Activated T-helper 2 cell treated with anti-CD3 and anti-CD28 coated beads, Interferon-gamma antibody, Interleukin-2, Interleukin-4, amounts not matched to agents 10 μg/mL and 5 μg/mL and 100 μg/mL, durations not matched to agents 14 hours and 24 hours and 36 hours (primary cell): ENCODE measurements around the gene MTFP1. TPM values are rescaled to one million over a fixed set of nuclear protein-coding genes. Genes with fewer than 3 reads are reported as not detected.

ENCODE experiments used
- DNase-seq: peaks from one replicate; pipeline ENCODE4 v3.0.0; 2021; ENCODE audit warnings: low spot score
- H3K27ac Mint-ChIP-seq: one replicate; pipeline ENCODE4 v1.8.0; 2021; ENCODE audit warnings: mixed read lengths
- H3K27me3 Mint-ChIP-seq: one replicate; pipeline ENCODE4 v1.8.0; 2021; ENCODE audit warnings: low read depth, mixed read lengths
- H3K36me3 Mint-ChIP-seq: one replicate; pipeline ENCODE4 v1.8.0; 2021; ENCODE audit warnings: low read depth, mixed read lengths
- H3K4me1 Mint-ChIP-seq: one replicate; pipeline ENCODE4 v1.8.0; 2021; ENCODE audit warnings: low read depth, mixed read lengths
- H3K4me3 Mint-ChIP-seq: one replicate; pipeline ENCODE4 v1.8.0; 2021; ENCODE audit warnings: low read depth, mild to moderate bottlenecking, moderate library complexity, mixed read lengths
- H3K9me3 Mint-ChIP-seq: one replicate; pipeline ENCODE4 v1.8.0; 2021; ENCODE audit warnings: mixed read lengths
- intact Hi-C: fragments of 100-400 bp; cut with micrococcal nuclease; formaldehyde crosslinking; loops from one replicate; pipeline ENCODE4 v1.15.1; 2023
- total RNA-seq: library from RNA; stranded (reverse); gene quantifications from 2 replicates; pipeline ENCODE4 v1.2.3, GENCODE V29; 2022

MTFP1 gene
- total RNA-seq, 1 donor from 2014 or later: 72.2 TPM

DNA sequence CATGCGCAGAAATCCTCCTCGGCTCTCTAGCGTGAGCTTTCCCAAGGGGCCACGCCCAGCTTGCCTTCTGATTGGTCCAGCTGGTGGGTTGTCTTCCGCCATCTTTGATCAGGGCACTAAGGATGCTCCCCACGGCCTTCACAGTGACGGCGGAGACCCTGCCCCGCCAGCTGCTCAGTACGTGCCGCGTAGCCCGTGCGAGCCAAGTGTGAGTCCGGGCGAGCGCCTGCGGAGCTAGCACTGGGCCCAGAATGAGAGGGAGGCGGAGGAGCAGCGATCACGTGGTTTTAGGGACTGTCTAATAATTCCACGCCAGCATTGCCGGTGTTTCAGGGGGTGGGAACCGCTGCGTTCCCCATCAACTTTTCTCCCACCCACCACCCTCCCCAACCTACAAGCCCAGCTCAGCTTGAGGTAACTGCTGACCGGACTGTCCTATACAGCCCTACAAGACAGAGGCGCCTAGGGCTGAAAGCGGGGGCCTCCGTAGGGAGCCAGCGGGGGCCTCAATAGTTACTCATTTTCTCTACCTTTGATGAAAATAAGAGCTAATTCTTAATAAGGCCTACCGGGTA is 1.5 kb upstream of the MTFP1 start:
- intact Hi-C loops: loop anchor here (1.0 to 10.0 kb wide), 11 partner anchors 11 to 871 kb away; partner anchors contain the start of genes ASCC2, CASTOR1, PES1 and PIK3IP1
- Mint-ChIP-seq H3K27me3 (no peaks in the 10 kb centered on the region), H3K36me3 (peaks cover 62% of the 10 kb centered on the region), H3K4me3 (peak overlapping the region; percentile 95), H3K9me3 (no peaks in the 10 kb centered on the region), H3K4me1 (peaks cover 57% of the 10 kb centered on the region), H3K27ac (peak overlapping the region; percentile 99)
- DNase-seq: peak; percentile 98

DNA sequence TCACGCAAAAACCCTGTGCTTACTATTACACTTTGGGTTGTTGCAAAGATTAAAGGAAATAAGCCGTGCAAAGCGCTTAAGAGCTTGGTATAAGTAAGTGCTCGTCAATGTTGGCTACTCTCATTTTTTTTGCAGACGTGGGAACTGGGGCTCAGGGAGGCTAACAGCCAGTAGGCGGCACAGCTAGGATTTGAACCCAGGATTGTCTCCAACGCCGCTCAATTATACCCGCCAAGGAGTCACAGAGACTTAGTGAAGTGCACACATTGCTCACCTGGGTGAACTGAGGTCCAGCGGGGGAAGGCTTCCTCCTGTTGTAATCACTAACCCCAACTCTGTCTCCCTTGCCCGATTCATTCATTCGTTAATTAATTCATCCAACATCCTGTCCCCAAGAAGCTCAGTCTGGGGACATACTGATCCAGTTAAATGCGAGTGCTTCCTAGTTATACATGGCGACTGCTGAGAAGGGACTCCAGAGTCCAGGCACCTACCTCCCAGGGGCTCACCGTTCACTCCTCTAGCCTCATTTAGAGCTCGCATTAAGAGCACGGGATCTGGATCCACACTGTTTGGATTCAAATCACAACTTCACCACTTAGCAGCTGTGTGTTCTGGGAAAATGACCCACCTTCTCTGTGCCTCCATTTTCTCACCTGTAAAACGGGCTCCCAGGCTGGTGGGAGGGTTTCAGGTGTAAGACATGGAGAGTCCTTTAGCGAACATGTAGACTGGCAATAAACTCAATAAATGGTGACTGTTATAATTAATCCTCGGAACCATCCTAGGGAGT is 838 bp upstream of the MTFP1 start:
- H3K4me3 Mint-ChIP-seq: peak overlapping the region; percentile 95
- intact Hi-C loops: loop anchor here (1.0 to 10.0 kb wide), 11 partner anchors 11 to 870 kb away; partner anchors contain the start of genes ASCC2, CASTOR1, PES1 and PIK3IP1
- H3K27me3 Mint-ChIP-seq: no peaks in the 10 kb centered on the region
- no peaks in the 10 kb centered on the region for H3K9me3 Mint-ChIP-seq
- H3K27ac Mint-ChIP-seq: peak overlapping the region; percentile 99
- peaks cover 60% of the 10 kb centered on the region for H3K36me3 Mint-ChIP-seq
- peak; percentile 37 for DNase-seq
- H3K4me1 Mint-ChIP-seq: peaks cover 55% of the 10 kb centered on the region

DNA sequence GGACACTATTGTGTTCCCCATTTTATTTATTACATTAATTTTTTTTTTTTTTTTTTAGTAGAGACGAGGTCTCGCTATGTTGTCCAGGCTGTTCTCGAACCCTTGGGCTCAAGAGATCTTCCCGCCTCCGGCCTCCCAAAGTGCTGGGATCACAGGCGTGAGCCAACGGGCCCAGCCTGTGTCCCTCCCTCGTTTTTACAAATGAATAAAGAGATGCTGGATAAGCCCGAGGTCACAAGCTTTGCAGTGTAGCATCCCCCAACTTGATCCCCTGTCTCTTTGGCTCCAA is 297 bp upstream of the MTFP1 start:
- H3K4me3 Mint-ChIP-seq: peak overlapping the region; percentile 95
- intact Hi-C loops: loop anchor here (10.0 kb wide), 3 partner anchors 320 to 870 kb away; partner anchors contain the start of genes ASCC2 and PIK3IP1
- H3K27me3 Mint-ChIP-seq: no peaks in the 10 kb centered on the region
- DNase-seq: no peak
- H3K4me1 Mint-ChIP-seq: peaks cover 53% of the 10 kb centered on the region
- H3K27ac Mint-ChIP-seq: peak overlapping the region; percentile 93
- no peaks in the 10 kb centered on the region for H3K9me3 Mint-ChIP-seq
- peaks cover 59% of the 10 kb centered on the region for H3K36me3 Mint-ChIP-seq

DNA sequence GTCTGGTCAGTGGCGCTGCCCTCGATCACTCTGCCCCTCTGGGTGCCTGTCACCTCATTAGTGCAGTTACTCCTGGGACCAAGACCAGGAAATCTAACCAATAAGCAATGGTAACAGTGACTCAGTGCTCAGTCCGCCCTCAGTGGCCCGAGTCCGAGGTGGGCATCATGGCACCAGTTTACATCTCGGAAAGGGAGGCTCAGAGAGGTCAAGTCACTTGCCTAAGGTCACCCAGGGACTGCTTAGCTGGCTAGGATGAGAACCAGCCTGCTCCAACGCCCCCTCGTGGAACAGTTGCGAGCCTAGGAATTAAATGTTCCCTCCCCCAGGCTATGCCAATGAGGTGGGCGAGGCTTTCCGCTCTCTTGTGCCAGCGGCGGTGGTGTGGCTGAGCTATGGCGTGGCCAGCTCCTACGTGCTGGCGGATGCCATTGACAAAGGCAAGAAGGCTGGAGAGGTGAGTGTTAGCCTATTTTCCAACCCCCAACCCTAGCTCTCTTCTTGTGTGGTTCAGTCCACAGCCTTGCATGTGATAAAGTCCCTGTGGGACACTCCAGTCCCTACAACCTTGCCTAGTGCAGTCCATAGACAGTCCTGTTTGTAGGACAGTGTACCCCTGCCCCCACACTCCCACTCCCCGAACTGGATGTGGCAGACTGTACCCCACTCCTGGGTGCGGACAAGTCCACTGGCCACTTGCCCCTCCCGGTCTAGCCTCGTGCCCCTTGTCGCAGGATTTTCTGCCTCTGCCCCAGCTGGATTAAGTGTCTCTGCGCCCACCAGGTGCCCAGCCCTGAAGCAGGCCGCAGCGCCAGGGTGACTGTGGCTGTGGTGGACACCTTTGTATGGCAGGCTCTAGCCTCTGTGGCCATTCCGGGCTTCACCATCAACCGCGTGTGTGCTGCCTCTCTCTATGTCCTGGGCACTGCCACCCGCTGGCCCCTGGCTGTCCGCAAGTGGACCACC is 1.1 kb downstream of the MTFP1 start:
- intact Hi-C loops: loop anchor here (2.0 to 10.0 kb wide), 4 partner anchors 70 to 868 kb away; partner anchors contain the start of genes ASCC2, CCDC157, PIK3IP1 and SF3A1
- peak overlapping the region; percentile 93 for H3K27ac Mint-ChIP-seq
- H3K4me3 Mint-ChIP-seq: peak overlapping the region; percentile 95
- no peaks in the 10 kb centered on the region for H3K27me3 Mint-ChIP-seq
- H3K9me3 Mint-ChIP-seq: no peaks in the 10 kb centered on the region
- H3K36me3 Mint-ChIP-seq: peaks cover 53% of the 10 kb centered on the region
- peak; percentile 78 for DNase-seq
- peaks cover 40% of the 10 kb centered on the region for H3K4me1 Mint-ChIP-seq

DNA sequence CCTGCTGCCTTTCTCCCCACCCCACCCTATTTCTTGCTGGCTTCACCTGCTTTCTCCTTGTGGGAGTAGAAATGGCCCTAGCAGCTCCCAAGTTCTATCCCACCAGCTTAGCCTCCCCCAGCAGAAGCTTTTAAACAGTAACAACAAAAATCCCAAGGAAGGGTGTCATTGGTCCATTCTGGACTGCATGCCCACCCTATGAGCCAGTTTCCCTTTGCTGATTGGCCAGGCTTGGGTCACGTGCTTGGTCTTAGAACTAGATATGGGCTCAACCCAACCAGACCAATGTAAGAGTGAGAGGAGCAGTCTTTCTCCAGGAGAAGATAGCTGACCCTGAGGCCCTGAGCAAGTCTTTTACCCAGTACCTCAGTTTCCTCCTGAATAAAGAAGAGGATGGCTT is 2.3 kb downstream of the MTFP1 start:
- H3K9me3 Mint-ChIP-seq: no peaks in the 10 kb centered on the region
- intact Hi-C loops: loop anchor here (2.0 to 10.0 kb wide), 4 partner anchors 71 to 867 kb away; partner anchors contain the start of genes ASCC2, CCDC157, PIK3IP1 and SF3A1
- H3K4me1 Mint-ChIP-seq: peaks cover 29% of the 10 kb centered on the region
- H3K36me3 Mint-ChIP-seq: peaks cover 41% of the 10 kb centered on the region
- H3K4me3 Mint-ChIP-seq: no peak overlapping the region
- no peaks in the 10 kb centered on the region for H3K27me3 Mint-ChIP-seq
- DNase-seq: no peak
- no peak overlapping the region for H3K27ac Mint-ChIP-seq

DNA sequence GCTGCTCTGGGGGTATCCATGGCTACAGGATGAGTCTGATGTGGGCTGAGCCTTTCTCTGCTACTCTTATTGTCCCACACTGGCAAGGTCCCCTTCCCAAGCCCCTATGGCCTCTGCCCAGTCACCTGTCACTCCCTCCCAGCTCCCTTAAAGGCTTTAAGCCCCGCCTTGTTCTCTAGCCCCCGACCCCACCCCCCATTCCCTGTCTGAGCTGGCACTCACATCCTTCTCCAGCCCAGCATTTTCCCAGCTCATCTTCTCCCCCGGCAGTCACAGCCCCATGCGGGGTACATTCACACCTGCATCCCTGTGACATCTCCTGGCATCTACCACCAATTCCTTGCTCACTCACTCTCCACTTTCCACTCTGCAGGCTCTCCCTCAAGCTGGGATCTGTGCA is 4.3 kb downstream of the MTFP1 start:
- intact Hi-C loops: loop anchor here (10.0 kb wide), 3 partner anchors 325 to 865 kb away; partner anchors contain the start of genes ASCC2 and PIK3IP1
- Mint-ChIP-seq H3K4me3 (no peak overlapping the region), H3K9me3 (peaks cover 10% of the 10 kb centered on the region), H3K4me1 (peaks cover 30% of the 10 kb centered on the region), H3K27me3 (no peaks in the 10 kb centered on the region), H3K27ac (no peak overlapping the region), H3K36me3 (peaks cover 39% of the 10 kb centered on the region)
- no peak for DNase-seq

DNA sequence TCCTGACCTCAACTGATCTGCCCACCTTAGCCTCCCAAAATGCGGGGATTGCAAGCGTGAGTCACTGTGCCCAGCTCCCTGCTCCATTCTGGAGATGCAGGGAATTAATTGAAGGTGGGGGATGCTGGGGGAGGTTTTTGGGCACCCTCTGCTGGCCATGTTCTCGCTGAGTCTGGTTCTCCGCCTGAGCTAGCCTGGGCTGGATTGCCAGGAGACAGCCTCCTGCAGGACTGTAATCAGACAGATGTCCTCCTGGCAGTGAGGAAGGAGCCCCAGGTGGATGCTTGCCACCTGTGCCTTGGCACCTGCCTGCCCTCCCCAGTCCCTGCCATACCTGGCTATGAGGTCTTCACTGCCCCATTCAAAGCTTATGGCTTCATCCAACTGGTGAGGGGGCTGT is 5.4 kb downstream of the MTFP1 start:
- no peak for DNase-seq
- Mint-ChIP-seq H3K36me3 (peaks cover 45% of the 10 kb centered on the region), H3K4me1 (peaks cover 33% of the 10 kb centered on the region), H3K27me3 (no peaks in the 10 kb centered on the region), H3K9me3 (peaks cover 18% of the 10 kb centered on the region), H3K27ac (no peak overlapping the region), H3K4me3 (no peak overlapping the region)
- intact Hi-C loops: no loop called here

DNA sequence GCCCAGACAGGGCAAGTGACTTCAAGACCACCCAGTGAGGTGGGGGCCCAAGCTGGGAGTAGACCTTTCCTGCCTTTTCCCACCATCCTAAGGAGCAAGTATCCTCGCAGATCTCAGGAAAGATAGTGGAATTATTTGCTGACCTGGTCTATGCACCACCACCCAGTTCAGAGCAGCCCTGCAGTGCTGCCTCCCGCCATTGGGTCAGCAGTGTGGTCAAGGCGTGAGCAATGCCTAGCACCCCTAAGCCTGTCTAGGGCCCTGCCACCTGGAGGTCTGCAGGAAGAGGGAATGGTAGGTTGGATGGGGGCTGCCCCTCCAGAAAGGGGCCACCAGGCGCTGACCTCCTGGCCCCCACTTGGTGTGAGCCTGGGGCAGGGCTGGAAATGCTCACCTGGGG is 6.5 kb downstream of the MTFP1 start:
- H3K36me3 Mint-ChIP-seq: peaks cover 43% of the 10 kb centered on the region
- H3K4me3 Mint-ChIP-seq: no peak overlapping the region
- intact Hi-C loops: no loop called here
- no peak for DNase-seq
- no peak overlapping the region for H3K27ac Mint-ChIP-seq
- H3K27me3 Mint-ChIP-seq: peaks cover 2% of the 10 kb centered on the region
- peaks cover 26% of the 10 kb centered on the region for H3K4me1 Mint-ChIP-seq
- peaks cover 24% of the 10 kb centered on the region for H3K9me3 Mint-ChIP-seq

DNA sequence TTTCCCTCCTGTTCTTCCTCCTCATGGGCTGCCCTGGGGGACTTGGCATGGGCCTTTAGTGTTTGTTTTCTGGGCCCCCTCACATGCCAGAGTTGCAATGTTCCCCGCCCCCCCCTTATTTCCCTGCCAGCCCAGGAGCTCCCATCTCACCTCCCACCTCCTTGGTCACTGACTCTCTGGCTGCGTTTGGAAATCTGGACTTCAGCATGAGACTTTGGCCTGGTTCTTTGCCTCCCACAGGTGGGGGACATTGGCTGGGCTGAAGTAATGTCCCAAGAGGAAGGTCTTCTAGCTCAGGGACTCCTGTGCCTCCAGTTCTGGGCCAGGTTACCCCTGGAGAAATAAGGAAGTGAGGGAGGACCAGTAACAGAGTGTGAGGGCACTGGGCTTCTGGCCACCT is 7.0 kb downstream of the MTFP1 start:
- no peak for DNase-seq
- intact Hi-C loops: no loop called here
- H3K9me3 Mint-ChIP-seq: peaks cover 26% of the 10 kb centered on the region
- no peak overlapping the region for H3K27ac Mint-ChIP-seq
- peaks cover 3% of the 10 kb centered on the region for H3K27me3 Mint-ChIP-seq
- H3K36me3 Mint-ChIP-seq: peaks cover 40% of the 10 kb centered on the region
- H3K4me3 Mint-ChIP-seq: no peak overlapping the region
- peaks cover 22% of the 10 kb centered on the region for H3K4me1 Mint-ChIP-seq

DNA sequence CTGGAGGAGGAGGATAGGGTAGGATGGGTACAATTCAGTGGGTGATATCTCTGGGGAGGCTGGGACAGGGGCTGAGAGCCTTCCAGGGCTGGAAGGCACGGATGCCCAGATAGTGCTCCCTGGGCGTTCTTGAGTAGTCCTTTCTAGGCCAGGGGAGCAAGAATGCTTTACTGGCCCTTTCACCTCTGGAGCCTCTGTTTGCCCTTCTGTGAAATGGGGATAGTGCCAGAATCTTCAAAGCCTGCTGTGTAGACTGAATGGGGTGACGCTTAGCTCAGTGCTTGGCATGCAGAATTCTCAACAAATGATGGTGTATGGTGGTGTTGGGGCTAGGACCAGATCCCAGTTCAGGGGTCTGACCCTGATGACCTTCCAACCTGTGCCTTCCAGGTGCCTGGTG is 7.7 kb downstream of the MTFP1 start:
- Mint-ChIP-seq H3K4me1 (peaks cover 20% of the 10 kb centered on the region), H3K36me3 (peaks cover 35% of the 10 kb centered on the region), H3K9me3 (peaks cover 26% of the 10 kb centered on the region), H3K27me3 (peaks cover 3% of the 10 kb centered on the region), H3K27ac (no peak overlapping the region), H3K4me3 (no peak overlapping the region)
- intact Hi-C loops: no loop called here
- no peak for DNase-seq

DNA sequence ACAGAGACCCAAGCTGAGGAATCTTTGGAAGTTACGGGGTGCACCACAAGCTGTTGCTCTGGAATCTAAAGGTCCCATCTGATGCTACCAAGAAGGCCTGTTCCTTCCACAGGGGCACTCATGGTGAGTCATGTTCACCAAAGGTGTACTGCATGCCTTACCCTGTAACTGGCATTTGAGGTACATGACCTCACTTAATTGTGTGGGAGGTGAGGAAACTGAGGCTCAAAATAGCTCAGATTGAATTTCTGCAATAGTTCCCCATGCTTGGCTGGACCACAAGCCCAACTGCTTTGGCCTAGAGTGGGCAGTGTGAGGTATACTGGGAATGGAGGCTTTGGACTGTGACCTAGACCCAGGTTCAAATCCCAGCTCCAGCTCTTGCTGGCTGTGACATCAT is 8.2 kb downstream of the MTFP1 start:
- H3K27me3 Mint-ChIP-seq: peaks cover 7% of the 10 kb centered on the region
- peaks cover 30% of the 10 kb centered on the region for H3K36me3 Mint-ChIP-seq
- DNase-seq: no peak
- intact Hi-C loops: no loop called here
- H3K4me3 Mint-ChIP-seq: no peak overlapping the region
- H3K9me3 Mint-ChIP-seq: peaks cover 26% of the 10 kb centered on the region
- peaks cover 20% of the 10 kb centered on the region for H3K4me1 Mint-ChIP-seq
- H3K27ac Mint-ChIP-seq: no peak overlapping the region

DNA sequence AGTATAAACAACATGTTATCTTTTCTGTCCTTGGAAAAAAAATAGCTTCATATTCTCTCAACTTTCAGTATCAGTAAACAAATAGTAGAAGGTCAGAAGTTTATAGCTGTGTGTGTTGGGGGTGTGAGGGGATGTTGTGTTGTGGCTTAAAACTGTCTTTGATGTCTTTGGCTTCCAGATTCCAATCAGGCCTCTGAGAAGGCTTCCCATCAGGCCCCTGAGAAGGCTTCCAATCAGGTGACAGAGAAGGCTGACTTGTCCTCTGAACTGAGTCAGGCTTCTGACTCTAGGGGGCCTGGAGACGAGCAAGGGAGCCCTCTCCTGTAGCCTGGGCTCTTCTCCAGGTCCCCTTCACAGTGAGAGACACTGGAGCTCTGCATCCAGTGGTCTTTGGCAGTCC is 9.3 kb downstream of the MTFP1 start:
- Mint-ChIP-seq H3K36me3 (peaks cover 24% of the 10 kb centered on the region), H3K4me3 (peak overlapping the region; percentile 76), H3K27ac (peak overlapping the region; percentile 95), H3K27me3 (peaks cover 7% of the 10 kb centered on the region), H3K4me1 (peaks cover 20% of the 10 kb centered on the region), H3K9me3 (peaks cover 26% of the 10 kb centered on the region)
- no peak for DNase-seq
- intact Hi-C loops: loop anchor here (1.0 kb wide), 1 partner anchor 11 kb away; no protein-coding TSS in a partner anchor
